ENCODE measurements around the gene DSE. TPM values are rescaled to one million over a fixed set of nuclear protein-coding genes. Genes with fewer than 3 reads are reported as not detected.

Gene DSE
- polyA plus RNA-seq, 1 donor, result 31.4 TPM

DNA sequence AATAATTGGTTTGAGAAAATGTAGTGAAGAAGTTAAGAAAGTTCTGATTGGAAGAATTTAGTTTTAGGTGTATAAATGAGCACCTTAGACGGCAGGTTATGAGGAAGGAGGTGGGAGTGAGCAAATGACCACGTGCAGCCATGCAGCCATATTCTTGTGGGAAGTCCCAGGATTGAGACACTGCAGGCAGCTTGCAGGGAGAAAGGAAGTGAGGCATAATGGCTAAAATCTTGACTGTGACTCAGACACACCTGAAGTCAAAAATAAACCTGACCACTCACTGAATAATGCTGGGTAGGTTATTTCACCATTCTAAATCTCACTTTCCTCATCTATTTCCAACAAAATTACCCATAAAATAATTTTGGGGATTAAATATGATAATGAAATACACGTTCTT lies 16.6 kb downstream of the DSE start:
- DNase-seq (ENCODE audit: low read depth), result no peak

DNA sequence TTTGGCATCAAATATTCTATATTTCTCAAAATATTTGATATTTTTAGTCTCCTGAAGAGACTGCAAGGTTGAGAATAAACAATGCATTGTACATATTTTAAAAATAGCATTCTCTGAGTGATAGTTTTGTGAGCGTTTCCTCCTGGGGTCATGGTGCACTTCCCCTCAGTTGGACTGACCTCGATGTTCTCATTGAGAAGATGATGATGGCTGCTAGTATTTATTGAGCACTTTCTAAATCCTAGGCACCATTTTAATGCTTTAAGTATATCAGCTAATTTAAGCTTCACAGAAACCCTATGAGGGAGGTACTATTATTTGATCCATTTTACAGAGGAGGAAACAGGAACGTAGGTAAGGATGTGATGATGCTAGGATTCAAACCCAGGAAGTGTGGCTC lies 18.2 kb downstream of the DSE start:
- no peak for DNase-seq (ENCODE audit: low read depth)

- no peak for DNase-seq (ENCODE audit: low read depth)
These were observed 18.6 kb downstream of the DSE start for GRCh38 chr6:116389357-116389756.

- DNase-seq (ENCODE audit: low read depth), result no peak
These were observed 19.8 kb downstream of the DSE start for GRCh38 chr6:116390581-116390980.

DNA sequence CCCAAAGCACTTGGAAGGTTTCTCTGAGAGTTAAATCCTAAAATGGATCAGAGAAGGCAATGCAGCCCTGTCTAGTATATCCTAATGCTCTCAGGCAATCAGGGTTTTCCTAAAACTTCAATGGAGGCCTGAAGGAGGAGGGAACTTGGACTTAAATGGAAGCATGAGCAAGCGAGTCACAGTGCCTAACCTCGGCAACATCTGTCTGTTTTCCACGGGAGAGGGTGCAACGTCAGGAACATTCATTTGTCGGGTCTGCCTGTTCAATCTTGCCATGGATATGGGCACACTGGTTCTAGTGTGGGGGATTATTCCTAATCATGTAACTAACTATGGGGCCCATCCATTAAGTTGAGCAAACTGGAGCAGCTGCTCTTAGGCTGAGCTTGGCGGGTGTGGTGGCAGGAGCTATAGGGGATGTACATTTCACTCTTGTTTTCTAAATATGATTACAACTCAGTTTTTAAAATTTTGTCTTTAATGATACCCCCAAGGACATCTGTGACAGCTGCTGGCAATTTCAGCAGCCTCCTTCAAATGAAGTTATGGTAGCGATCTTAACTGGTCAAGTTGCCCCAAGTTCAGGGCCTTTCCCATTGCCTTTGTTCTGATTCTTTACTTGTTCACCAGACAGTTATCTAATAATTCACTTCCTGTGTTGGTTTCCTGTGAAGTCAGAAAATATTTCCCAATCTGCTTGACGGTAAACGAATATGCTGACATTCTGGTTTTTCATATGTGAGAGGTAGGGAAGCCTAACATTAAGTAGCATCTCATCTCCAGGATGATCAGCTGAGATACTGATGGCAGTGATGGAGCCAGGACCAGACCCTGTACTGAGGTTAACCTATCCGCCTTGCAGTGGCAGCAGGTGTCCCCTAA lies 21.6 kb downstream of the DSE start:
- no peak for DNase-seq (ENCODE audit: low read depth)

DNA sequence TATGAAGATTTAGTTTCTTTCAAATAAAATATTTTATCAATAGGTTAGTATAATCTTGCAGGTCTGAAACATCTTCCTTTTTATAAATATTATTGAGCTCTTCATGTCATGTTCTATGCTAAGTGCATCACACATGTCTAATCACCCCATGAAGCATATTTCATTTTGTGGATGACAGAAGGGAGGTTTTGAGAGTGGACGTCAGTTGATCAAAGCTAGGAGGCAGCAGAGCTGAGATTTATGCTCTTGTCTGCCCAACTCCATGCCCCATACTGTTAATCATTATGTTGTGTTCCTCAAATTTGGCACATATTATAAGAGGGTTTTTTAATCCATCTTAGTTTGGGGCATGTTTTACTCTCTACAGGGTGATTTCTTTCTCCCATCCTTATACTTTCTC lies 22.7 kb downstream of the DSE start:
- DNase-seq (ENCODE audit: low read depth), result no peak

DNA sequence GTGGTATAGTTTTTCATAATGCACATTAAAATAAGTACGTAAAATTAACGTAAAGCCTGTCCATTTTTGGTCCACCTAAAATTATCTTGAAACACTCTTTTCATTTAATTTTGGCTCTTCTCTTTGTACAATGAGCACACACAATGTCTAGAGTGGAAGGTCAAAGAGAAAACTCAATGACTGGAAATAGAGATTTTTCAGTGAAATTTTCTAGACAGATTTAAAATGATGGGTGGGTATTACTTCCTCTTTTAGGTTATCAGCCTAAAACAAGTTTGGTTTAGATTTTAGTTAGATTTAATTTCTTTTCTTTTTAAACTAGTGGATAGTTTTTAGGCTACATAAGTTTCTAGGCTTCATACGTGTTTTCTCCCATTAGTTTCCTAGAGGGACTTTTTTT lies 24.9 kb downstream of the DSE start:
- no peak for DNase-seq (ENCODE audit: low read depth)

GRCh38 chr6:116396441-116396840 lies 25.7 kb downstream of the DSE start:
- no peak for DNase-seq (ENCODE audit: low read depth)

GRCh38 chr6:116397914-116398313 lies 27.2 kb downstream of the DSE start:
- DNase-seq (ENCODE audit: low read depth), result no peak

DNA sequence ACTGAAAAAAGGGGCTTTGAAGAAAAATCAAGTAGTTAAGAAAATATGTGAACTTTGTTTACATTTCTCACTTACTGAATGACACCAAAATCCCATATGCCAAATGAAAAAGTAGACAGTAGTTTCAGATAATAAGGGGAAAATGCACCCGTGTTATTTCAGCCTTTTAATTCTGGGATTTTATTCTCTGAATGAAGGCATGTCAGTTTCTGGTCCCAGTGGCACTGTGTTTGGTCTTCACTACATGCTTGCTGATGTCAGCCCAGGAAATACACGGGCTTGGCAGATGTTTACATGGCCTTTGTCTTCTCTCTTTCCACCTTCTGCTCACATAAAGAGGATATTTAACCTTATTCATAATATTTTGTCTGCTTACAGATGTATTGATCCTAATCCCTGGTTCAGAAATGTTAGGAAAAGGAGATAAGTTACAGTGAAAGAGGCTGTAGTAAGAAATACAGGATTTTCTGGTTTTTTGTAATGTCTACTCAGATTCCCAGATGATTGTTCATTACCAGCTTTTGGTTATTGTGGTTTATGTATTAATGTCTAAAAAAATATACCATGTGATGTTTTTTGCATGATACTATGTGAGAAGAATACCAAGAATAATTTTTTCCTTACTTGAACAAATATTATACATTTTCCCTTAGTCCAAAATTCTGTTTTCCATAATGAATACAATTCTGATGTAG lies 27.7 kb downstream of the DSE start:
- DNase-seq (ENCODE audit: low read depth), result no peak

DNA sequence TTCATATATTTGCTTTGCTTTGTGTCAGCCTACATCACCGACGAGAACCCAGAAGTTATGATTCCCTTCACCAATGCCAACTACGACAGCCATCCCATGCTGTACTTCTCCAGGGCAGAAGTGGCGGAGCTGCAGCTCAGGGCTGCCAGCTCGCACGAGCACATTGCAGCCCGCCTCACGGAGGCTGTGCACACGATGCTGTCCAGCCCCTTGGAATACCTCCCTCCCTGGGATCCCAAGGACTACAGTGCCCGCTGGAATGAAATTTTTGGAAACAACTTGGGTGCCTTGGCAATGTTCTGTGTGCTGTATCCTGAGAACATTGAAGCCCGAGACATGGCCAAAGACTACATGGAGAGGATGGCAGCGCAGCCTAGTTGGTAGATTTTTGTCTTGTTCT lies 28.5 kb downstream of the DSE start:
- no peak for DNase-seq (ENCODE audit: low read depth)

DNA sequence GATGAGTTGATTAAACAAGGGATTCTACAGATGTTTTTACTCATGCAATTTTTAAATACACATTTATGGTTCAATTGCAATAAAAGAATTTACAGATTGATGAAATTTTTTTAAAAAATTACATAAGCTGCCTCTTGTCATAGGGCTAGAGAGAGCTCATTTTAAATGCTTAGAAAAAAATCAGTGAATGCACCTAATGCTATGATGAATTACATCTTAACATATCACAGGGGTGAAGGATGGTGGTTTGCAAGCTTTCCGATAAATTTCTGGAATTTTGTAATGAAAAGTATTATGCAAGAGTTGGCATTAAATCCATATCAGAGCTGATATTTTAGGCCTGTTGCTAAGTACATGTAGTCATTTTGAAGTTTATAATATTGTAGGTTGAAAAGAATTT lies 29.6 kb downstream of the DSE start:
- DNase-seq (ENCODE audit: low read depth), result no peak

- DNase-seq (ENCODE audit: low read depth), result no peak
These were observed 31.6 kb downstream of the DSE start for GRCh38 chr6:116402108-116402937.

DNA sequence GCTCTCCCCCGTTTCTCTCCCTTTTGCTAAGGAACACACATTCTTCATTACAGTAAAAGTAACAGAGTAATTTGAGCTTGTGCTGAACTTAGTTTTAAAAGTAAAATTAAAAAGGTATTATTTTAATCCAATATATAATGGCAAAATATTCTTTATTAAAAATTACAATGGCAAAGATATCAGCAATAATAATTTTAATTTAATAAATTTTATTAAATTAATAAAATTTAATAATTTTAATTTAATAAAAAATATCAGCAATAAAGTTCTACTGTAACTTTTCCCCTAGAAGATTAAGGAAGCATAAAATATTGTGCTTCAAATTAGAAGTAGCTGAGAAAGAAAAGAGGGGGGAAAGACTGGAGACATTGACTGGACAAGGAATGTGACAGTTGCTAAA lies 32.5 kb downstream of the DSE start:
- DNase-seq (ENCODE audit: low read depth), result no peak

- no peak for DNase-seq (ENCODE audit: low read depth)
These were observed 33.9 kb downstream of the DSE start for GRCh38 chr6:116404696-116405095.

DNA sequence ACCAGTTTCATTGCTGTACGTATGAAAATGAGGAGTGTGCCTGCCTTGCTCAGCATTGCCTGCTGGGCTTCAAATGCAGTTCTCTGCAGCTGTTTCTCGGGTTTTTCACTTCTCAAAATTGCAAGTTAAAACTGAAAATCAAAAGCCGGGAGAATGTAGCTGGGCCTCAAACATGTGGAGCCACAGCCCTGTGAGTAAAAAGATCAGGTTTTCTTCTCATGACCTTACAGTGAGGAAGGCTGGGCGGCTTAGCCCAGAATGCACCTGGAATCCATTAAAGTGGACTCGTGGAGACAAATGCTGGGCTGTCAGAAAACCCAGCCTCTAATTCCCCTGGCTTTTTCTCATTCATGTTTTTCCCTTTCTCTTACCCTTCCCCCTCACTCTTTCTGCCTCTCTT lies 34.4 kb downstream of the DSE start:
- peak; percentile 77 for DNase-seq (ENCODE audit: low read depth)

GRCh38 chr6:116405652-116406356 lies 35.1 kb downstream of the DSE start:
- DNase-seq (ENCODE audit: low read depth), result no peak

DNA sequence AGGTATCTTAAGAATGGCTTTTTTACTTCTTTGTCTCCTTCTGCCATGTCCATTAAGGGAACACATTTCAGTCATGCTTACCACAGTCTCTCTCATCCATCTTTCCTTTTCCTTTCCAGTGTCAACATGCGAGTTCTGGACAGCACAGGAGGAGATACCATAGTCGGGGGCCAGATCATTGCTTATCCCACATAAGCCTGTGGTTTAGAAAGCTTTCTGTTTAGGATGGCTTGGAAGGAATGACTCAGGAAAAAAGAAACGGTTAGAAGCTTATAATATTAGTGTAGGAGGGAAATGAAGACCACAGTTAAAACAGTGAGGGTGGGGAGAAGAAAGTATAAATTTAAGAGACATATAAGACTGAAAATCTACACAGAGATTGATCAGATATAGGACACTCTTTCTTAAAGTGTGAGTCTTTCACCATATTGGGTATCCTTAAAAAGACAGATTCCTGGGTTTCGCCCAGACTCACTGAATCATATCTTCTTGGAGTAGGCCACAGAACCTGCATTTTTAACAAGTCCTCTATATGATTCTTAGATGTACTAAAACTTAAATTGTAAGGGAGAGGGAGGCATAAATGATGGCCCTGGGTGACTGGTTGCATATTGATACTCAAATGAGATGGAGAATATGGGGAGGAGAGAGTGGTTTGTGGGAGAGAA lies 36.1 kb downstream of the DSE start:
- no peak for DNase-seq (ENCODE audit: low read depth)

GRCh38 chr6:116408491-116408890 lies 37.7 kb downstream of the DSE start:
- no peak for DNase-seq (ENCODE audit: low read depth)

DNA sequence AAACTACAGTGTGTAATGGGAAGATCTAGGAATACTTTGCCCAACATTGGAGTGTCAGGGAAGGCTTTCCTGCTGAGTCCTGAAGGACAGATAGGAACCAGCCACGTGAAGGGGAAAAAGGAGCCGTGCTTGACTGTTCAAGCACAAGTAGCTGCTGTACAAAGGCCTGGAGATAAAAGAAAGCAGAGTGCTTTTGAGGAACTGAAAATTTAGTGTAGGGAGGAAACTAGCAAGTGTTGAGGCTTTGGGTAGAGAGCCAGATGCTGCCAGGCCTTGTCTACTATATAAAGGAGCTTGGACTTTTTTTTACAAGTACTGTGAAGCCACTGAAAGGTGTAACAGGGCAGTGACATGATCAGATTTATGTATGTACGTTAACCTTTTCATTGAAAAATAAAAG lies 39.0 kb downstream of the DSE start:
- DNase-seq (ENCODE audit: low read depth), result no peak

GRCh38 chr6:116411284-116411623 lies 40.5 kb downstream of the DSE start:
- DNase-seq (ENCODE audit: low read depth), result no peak
